Measurements from ENCODE around the gene DGKI.

GRCh38 chr7:137546009-137546408 is 300.8 kb downstream of the DGKI start:
- TF ChIP-seq CTCF (IDR thresholded peaks at IDR 0.05): no peak
- no peak for TF ChIP-seq ZNF232 (CRISPR knock-in tag; IDR thresholded peaks at IDR 0.05)
- no peak for TF ChIP-seq MYBL2 (CRISPR knock-in tag; IDR thresholded peaks at IDR 0.05)
- no peak for TF ChIP-seq ATF3 (CRISPR knock-in tag; conservative IDR thresholded peaks at IDR 0.05)
- no peak for TF ChIP-seq ATF6 (CRISPR knock-in tag; IDR thresholded peaks at IDR 0.05)
